GM20000 (cell line): Measurements from ENCODE around the gene MAP3K14.

Experiments used
- DNase-seq: peaks from one replicate; pipeline ENCODE4 v3.0.0; 2012; ENCODE audit warnings: low spot score
- TF ChIP-seq, protein P1 (sequence below): IDR thresholded peaks from 2 replicates; pipeline ENCODE4 v1.5.1; 2012; ENCODE audit warnings: mild to moderate bottlenecking, control low read depth; ENCODE audit errors: extremely low read depth, missing control alignments

Gene MAP3K14

DNA sequence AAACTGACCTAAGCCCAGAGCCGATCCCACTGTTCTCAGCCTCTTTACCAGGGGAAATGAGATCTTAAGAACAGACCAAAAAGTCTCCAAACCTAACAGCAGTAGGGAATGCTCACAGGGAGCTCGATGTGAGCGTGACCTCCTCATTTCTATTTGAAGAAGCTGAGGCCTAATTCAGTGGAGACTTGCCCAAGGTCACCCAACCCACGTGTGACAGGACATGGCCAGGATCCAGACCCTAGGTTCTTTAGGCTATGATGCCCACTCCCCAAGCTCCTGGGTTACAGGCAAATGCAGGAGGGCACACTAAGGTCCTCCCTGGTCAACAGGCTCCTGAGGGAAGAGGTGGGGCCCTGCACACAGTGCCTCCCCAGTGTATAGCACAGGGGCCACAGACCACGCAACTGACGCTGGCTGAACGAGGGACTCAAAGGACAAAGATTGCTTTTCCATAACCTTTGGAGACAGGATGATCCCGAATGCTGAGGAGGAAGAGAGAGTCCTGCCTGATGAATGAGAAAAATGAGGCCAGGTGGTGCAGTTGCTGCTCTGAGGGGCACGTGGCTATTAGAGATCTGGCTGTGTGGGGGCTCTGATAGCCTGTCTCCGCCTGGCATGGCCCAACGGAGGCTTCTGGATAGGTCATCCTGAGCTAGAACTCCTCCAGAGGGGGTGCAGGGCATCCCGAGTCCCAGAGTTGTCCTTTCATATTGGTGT, 24.0 kb downstream of the MAP3K14 start:
- TF ChIP-seq, protein P1, sequence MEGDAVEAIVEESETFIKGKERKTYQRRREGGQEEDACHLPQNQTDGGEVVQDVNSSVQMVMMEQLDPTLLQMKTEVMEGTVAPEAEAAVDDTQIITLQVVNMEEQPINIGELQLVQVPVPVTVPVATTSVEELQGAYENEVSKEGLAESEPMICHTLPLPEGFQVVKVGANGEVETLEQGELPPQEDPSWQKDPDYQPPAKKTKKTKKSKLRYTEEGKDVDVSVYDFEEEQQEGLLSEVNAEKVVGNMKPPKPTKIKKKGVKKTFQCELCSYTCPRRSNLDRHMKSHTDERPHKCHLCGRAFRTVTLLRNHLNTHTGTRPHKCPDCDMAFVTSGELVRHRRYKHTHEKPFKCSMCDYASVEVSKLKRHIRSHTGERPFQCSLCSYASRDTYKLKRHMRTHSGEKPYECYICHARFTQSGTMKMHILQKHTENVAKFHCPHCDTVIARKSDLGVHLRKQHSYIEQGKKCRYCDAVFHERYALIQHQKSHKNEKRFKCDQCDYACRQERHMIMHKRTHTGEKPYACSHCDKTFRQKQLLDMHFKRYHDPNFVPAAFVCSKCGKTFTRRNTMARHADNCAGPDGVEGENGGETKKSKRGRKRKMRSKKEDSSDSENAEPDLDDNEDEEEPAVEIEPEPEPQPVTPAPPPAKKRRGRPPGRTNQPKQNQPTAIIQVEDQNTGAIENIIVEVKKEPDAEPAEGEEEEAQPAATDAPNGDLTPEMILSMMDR: no peak
- no peak for DNase-seq

DNA sequence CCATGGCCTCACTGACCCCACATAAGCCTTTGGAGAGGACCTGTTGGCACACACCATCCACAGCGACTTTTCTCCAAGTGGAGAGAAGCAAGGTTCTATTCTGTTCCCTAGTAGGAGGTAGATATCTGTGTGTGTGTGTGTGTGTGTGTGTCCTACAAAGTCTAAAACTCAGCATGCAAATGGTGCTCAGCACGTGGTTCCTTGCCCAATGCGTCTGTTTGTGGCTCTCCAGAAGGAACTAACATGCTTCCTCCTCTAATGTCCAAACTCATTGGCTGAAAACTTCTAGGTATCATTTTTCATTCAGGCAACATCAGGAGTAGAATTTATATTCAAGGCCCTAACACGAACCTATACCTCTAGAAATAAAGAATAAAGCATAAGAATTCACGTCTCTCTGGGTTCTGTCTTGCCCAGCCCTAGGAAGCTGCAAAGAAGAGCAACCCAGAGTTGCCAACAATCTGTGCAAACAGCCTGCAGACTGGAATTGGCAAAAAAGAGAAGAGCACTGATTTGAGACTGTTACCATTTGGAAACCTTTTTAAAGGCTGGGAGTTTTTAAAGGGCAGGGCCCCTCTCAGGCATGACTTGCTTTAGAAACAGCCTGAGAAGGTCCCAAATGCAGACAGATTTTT, 25.5 kb downstream of the MAP3K14 start:
- DNase-seq: no peak
- TF ChIP-seq, protein P1: no peak

DNA sequence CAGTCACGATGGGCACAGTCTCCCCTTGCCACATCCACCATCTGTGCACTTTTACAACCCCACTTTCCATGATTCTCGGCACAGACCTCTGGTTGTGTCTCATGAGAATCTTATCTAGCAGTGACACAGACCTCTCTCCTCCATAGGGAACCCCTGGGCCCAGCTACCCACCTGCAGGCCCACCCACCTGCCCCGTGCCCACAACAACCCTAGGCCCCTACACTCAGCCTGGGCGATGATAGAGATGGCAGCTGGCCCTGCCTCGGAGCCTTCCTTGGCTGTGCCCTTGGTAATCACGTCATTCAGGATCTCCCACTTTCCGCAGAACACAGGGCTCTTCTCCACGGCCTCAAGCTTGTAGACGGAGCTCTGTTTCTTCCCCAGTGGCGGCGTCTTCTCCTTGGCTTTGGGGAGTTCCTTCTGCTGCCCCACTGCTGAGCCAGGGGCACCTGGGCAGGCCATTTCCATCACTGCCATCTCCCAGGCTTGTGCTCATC, 26.5 kb downstream of the MAP3K14 start:
- TF ChIP-seq, protein P1: no peak
- DNase-seq: no peak

DNA sequence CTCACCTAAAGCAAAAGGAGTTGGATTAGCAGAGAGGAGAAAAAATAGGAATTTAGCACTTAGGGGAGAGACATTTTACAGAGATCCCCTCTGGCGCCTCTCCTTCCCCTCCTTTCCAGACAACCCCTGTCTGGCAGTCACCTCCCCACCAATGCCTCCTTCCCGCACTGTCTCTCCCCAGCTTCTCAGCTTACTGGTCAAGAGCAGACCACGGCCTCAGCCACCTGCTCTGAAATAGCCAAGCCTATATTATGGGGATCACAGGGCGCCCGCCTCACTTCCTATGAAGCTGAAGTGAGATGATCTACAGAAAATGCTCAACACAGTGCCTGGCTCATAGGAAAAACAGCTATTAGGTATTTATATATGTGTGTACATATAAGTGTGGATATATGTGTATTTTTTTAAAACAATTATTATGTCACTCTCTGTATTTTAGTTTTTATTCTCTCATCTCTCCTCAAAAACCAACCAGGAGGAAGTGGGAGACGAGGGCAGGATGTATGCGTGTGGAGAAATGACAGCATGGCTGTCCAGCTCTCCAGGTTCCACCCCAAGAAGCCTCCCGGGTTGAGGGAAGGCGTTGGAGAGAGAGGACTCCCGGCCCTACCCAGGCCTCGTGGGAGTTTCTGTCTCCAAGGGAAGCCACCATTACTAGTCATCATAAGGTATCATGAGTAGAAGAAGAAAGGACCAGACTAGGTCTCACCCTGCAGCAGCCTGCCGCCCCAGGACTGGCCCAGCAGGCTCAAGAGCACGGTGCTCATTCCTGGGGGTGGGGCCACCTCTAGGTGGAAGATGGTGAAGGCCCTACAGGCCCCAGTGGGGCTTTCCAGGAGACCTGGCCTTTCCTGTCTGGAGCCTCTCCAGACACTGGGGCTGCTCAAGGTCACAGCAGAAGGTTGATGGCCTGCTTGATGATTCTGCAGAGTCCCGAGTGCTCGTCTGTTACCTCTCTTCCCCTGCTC, 27.2 kb downstream of the MAP3K14 start:
- TF ChIP-seq, protein P1: no peak
- no peak for DNase-seq

DNA sequence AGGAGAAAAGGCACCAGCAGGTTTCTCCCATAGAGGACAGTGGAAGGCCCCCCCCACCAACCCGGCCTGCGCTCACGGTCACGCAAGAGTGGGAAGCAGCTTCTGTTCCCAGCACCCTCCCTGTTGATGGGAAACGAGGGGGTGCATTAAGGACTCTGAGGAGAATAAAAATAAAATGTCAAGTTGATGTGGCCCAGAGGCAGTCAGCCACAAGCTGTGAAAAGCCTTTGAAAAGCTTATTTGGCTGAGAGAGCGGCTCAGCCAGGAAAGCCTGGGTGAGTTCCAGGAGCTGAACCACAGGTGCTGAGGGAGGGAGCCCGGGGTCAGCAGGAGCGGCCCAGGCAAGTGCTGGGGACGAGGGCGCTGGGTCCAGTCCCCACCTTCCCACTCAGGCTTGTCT, 28.0 kb downstream of the MAP3K14 start:
- TF ChIP-seq, protein P1: no peak
- no peak for DNase-seq

DNA sequence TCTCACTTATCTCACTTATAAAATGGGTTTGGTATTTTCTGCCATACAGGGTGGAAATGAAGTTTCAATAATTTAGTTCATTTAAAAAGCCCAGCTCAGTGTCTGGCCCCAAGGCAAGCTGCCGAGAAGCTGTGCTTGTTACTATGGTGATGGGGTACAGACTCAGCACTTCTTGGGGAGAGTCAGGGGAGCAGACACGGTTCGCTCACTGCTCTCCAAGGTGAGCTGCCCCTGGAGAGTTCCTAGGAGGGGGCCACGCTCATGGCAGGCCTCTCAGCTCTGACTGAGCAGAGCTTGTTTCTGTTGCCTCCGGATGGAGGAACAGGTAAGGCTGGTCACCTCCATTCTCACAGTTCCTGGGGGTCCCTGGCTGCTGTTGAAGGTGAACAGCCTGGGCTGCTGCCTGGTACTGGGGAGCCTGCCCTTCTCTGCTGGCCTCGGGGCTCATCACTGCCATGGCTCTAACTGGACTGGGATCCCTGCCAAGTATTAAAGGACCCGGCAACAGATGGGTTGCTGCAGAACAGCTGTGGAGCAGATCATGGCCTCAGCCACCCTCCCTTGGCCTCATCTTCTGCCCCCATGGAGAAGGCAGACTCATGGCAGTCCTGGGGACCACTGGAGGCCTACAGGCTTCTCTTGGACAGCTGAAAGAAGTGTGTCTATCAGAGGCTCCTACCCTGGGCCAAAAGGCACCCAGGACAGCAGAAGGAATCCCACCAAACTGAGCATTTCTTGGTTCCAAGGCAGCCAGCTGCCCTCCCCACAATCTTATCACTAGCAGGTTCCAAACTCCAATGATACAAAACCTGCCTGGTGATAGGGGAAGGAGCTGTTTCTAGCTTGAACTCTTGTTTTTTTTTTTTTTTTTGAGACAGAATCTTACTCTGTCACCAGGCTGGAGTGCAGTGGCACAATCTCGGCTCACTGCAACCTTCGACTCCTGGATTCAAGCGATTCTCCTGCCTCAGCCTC, 29.0 kb downstream of the MAP3K14 start:
- TF ChIP-seq, protein P1: no peak
- DNase-seq: no peak
